Gastrocnemius medialis (tissue), 4 donors: Measurements from ENCODE around the gene CLDN6. TPM values are rescaled to one million over a fixed set of nuclear protein-coding genes. Genes with fewer than 3 reads are reported as not detected.

Source experiments
- ATAC-seq, 2 donors: fragments of 150-250 bp; one replicate each; pipeline ENCODE4 v1.9.1; 2016
- DNase-seq, 2 donors: peaks; one replicate each; pipeline ENCODE4 v3.0.0-alpha.2; 2019
- H3K27ac ChIP-seq, 4 donors: fragments of 200-600 bp; sonication (generic); 1 replicate in 1 of 4; 2 replicates in 3 of 4; pipeline ENCODE4 v1.5.1; 2016 to 2018; ENCODE audit warnings: mild to moderate bottlenecking in 2 of 4, moderate library complexity in 1 of 4
- H3K27me3 ChIP-seq, 3 donors: fragments of 200-600 bp; sonication (generic) in 2 of 3; 1 replicate in 1 of 3; 2 replicates in 2 of 3; pipeline versions ENCODE4 v1.5.1 to v1.6.0; 2016 to 2019; ENCODE audit warnings: mild to moderate bottlenecking in 1 of 3, moderate library complexity in 1 of 3
- H3K36me3 ChIP-seq, 2 donors: fragments of 200-600 bp; sonication (generic) in 1 of 2; one replicate each; pipeline ENCODE4 v1.5.1; 2017 to 2018
- H3K4me1 ChIP-seq, 2 donors: fragments of 200-600 bp; sonication (generic) in 1 of 2; one replicate each; pipeline ENCODE4 v1.5.1; 2016 to 2017; ENCODE audit warnings: mild to moderate bottlenecking in 2 of 2
- H3K4me3 ChIP-seq, 4 donors: fragments of 200-600 bp; sonication (generic) in 3 of 4; 1 replicate in 1 of 4; 2 replicates in 3 of 4; pipeline ENCODE4 v1.5.1; 2016 to 2019; ENCODE audit warnings: mild to moderate bottlenecking in 2 of 4
- H3K9me3 ChIP-seq, 3 donors: fragments of 200-600 bp; sonication (generic) in 2 of 3; 1 replicate in 1 of 3; 2 replicates in 2 of 3; pipeline ENCODE4 v1.5.1; 2016 to 2019
- CTCF ChIP-seq, 5 experiments: fragments of 450-650 bp in 3 of 5; fragments of 200-600 bp in 2 of 5; sonication (generic) in 2 of 5; IDR thresholded peaks in 4 of 5; conservative IDR thresholded peaks in 1 of 5; 1 replicate in 4 of 5; 2 replicates in 1 of 5; pipeline ENCODE4 v1.5.1; 2016 to 2019; ENCODE audit warnings: antibody characterized with exemption in 5 of 5, mild to moderate bottlenecking in 3 of 5, moderate library complexity in 3 of 5
- POLR2A ChIP-seq, 2 donors: fragments of 450-650 bp; IDR thresholded peaks; one replicate each; pipeline ENCODE4 v1.6.1; 2017; ENCODE audit warnings: antibody characterized with exemption in 2 of 2, mild to moderate bottlenecking in 2 of 2, moderate library complexity in 2 of 2
- in situ Hi-C, 4 donors: fragments of 200-750 bp; cut with MboI; loops; one replicate each; pipeline versions ENCODE4 v1.15.0 to v1.8.0; 2017; ENCODE audit warnings: low sequenced_read_pairs in 4 of 4
- intact Hi-C: fragments of 100-400 bp; cut with DNase I; formaldehyde crosslinking; loops from one replicate; pipeline ENCODE4 v1.15.1; 2023; ENCODE audit warnings: low total_unique reads
- total RNA-seq, 4 donors: library from RNA; depleted of rRNA; stranded (reverse); fragments of >200 nt; gene quantifications; one replicate each; pipeline versions ENCODE4 v1.1.0 to v1.2.3, GENCODE V29; 2016

The CLDN6 gene
- total RNA-seq, 4 donors from 2014 or later: 0.55 TPM; not detected in 3

- ATAC-seq: no peak
- DNase-seq: no peak
- intact Hi-C loops: no loop called here
- in situ Hi-C loops: no loop called here
- Histone ChIP-seq H3K9me3 (no peaks in the 10 kb centered on the region), H3K27ac (no peak overlapping the region), H3K4me1 (peaks cover 0 to 4% of the 10 kb centered on the region in 2 donors), H3K27me3 (peaks cover 76 to 89% (median 81%) of the 10 kb centered on the region in 3 donors), H3K36me3 (no peaks in the 10 kb centered on the region), H3K4me3 (peak overlapping the region in 1 of 4 donors; percentile 40)
- TF ChIP-seq CTCF (IDR thresholded peaks at IDR 0.05 in 4 of 5, conservative IDR thresholded peaks at IDR 0.05 in 1 of 5) (no peak), POLR2A (IDR thresholded peaks at IDR 0.05) (no peak)
Observed at GRCh38 chr16:3035289-3035971, 17.4 kb upstream of the CLDN6 start.

- in situ Hi-C loops: no loop called here
- Histone ChIP-seq H3K36me3 (no peaks in the 10 kb centered on the region), H3K4me1 (peaks cover 0 to 13% of the 10 kb centered on the region in 2 donors), H3K4me3 (no peak overlapping the region), H3K27me3 (peaks cover 64 to 81% (median 72%) of the 10 kb centered on the region in 3 donors), H3K27ac (no peak overlapping the region), H3K9me3 (no peaks in the 10 kb centered on the region)
- no peak for ATAC-seq
- intact Hi-C loops: no loop called here
- no peak for TF ChIP-seq POLR2A (IDR thresholded peaks at IDR 0.05)
- no peak for TF ChIP-seq CTCF (IDR thresholded peaks at IDR 0.05 in 4 of 5, conservative IDR thresholded peaks at IDR 0.05 in 1 of 5)
- no peak for DNase-seq
Observed at GRCh38 chr16:3032624-3033023, 14.6 kb upstream of the CLDN6 start.

DNA sequence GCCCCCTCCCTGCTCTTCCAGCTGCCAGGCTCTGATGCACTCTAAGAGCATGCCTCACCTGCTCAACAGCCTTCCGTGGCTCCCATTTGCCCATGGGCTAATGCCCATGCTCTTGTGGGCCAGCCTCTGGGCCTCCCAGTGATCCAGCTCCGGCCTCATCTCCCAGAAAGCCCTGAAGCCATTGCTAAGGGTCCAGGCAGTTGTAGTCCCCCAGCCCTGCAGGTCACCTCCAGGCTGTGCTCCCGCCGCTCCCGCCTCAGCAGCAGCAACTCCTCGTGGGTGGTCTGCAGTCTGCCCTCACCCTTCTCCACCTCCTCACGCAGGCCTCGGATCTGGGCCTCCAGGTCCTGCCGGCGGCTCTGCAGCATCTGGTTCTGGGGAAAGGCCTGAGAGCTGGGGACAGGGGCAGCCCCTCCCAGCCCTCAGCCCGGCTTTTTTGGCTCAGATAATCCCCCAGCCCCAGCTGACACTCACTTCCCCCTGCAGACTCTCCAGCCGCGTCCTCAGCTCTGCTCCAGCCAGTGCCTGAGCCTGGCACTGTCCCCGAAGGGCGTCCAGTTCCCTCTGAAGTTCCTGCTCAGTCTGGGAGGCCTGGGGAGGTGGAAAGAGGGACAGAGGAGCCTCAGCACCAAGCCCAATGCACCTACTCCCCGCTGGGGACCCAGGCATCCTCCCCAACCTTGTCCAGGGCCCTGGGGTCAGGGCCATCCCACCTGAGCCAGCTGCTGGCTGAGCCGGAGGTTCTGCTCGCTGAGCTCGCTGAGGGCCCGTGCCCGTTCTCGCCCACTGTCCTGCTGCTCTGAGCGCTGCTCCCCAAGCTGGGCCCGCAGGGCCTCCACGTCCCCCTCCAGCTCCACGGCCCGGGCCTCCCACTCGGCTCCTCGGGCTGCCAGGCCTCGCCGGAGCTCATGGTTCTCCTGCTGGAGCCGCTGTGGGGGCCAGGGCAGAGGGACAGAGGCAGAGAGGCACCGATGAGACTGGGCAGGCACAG, 12.5 kb upstream of the CLDN6 start:
- DNase-seq (no peak), ATAC-seq (no peak)
- Histone ChIP-seq H3K27me3 (peaks cover 43 to 60% (median 51%) of the 10 kb centered on the region in 3 donors), H3K4me1 (peaks cover 0 to 8% of the 10 kb centered on the region in 2 donors), H3K27ac (no peak overlapping the region), H3K4me3 (no peak overlapping the region), H3K9me3 (no peaks in the 10 kb centered on the region), H3K36me3 (peaks cover 0 to 19% of the 10 kb centered on the region in 2 donors)
- TF ChIP-seq CTCF (IDR thresholded peaks at IDR 0.05 in 4 of 5, conservative IDR thresholded peaks at IDR 0.05 in 1 of 5) (no peak), POLR2A (IDR thresholded peaks at IDR 0.05) (no peak)
- in situ Hi-C loops (no loop called here), intact Hi-C loops (loop anchor here (1.0 kb wide), 1 partner anchor 44 kb away; no protein-coding TSS in a partner anchor)

DNA sequence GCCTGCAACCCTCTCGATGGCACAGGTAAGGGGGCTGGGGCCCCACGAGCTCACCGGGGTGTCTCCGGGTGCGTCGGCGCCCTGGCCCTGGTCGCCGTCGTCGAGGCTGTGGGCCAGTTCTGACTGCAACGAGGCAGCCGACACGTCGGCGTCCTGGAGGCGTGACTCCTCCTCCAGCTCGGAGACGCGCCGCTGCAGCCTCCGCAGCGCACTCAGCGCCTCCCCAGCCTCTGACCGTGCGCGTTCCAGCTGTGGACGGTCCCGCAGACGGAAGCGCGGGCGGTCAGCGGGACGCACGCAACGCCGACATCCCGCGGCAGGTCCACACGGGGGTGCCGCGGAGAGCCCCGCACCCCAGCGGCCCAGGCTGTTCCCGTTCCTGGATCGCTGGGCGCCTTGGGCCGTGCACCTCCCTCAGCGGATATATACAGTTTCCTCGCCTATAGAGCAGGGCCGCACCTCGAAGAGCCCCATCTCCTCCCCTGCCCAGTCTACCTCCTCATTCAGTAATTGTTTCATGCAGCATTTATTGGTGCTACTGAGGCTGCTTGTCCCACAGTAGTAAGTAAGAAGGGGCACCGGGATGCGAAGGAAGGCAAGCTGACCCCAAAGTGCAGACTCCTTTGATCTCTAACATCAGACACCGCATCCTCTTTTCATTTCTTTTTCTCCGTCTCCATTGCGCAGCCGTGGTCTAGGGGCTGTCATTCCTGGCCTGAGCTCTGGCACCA, 11.7 kb upstream of the CLDN6 start:
- TF ChIP-seq CTCF (IDR thresholded peaks at IDR 0.05 in 4 of 5, conservative IDR thresholded peaks at IDR 0.05 in 1 of 5): no peak
- no peak for TF ChIP-seq POLR2A (IDR thresholded peaks at IDR 0.05)
- intact Hi-C loops: no loop called here
- H3K4me3 ChIP-seq: no peak overlapping the region
- ATAC-seq (no peak), DNase-seq (no peak)
- peaks cover 3 to 16% of the 10 kb centered on the region in 2 donors for H3K4me1 ChIP-seq
- H3K9me3 ChIP-seq: no peaks in the 10 kb centered on the region
- H3K36me3 ChIP-seq: peaks cover 0 to 19% of the 10 kb centered on the region in 2 donors
- in situ Hi-C loops: no loop called here
- peaks cover 38 to 54% (median 43%) of the 10 kb centered on the region in 3 donors for H3K27me3 ChIP-seq
- H3K27ac ChIP-seq: no peak overlapping the region
